ENCODE results near the gene SIGLEC12.
"Not testable (repeated sequence)": the region's sequence is repeated elsewhere in the genome, so short reads cannot be mapped to it uniquely, and the experiment has no call there.

Gene SIGLEC12

DNA sequence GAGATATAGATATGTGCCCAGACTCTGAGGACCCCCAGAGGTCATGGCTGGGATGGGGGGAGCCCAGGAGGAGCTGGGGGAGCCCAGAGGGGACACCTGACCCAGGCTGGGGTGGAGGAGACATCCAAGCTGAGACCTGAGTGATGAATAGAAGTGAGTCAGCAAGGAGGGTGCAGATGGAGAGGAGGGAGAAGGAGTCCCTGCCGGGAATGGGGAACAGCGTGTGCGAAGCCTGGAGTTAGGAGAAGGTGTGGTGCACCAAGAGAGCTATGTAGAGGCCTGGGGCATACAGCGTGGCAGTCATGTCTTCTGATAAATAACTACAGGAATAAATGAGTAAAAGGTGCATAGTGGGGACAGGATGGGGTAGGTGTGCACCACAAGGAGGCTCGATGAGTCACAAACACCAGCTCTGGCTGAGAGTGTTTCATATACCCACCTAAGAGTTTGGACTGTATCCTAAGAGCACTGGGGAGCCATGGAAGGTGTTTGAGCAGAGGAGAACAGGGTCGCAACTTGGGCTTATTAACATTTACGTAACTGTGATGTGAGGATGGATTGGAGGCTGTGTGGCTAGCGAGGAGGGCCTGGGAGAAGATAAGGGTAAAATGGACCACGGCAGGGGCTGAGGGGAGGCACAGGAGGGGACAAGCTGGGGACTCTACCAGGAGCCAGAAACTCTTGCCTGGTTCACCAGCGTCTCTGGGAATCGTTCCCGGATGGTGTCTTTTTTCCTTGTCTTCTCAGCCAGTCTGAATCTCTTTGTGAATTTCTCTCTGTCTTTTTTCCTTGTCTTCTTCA, 21.9 kb downstream of the SIGLEC12 start:
- peak; percentile 26 for DNase-seq

DNA sequence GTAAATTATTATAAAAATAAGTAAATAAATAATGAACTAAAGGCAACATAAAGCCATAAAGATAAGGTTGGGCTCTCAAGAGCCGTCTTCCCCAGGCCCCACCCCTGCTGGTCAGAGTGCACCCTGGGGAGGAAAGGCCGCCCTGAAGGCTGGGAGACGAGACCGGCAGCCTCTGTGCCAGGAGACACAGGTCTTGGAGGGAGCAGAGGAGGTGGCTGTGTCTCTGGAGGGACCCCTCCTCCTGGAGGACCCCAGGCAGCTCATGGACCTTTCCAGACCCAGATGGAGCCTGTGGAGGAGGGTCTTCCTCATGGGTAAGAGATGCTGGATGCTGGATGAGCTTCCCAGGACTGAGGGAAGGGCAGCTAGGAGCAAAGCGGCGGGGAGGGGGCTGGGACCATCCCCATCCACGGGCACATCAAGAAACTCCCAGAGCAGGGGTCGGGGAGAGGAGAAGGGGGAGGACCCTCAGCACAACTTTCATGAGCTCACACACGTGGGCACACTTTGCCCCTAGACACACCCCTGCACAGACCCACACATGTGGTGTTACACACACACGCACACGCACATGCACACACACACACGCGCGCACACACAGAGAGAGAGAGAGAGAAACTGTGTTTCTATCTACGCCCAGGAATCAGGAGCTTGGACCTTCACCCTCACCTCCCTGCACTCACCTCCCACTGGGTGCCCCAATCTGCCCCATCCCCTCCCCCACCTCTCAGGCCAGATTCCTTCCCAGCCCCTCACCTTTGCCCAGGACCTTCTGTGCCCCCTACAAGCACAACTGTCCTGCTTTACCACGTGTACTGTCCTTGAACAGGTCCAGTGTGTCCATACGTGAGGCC, 23.0 kb downstream of the SIGLEC12 start, which contains the start of gene CEACAM18:
CEACAM18 (plus strand) TSS at position 159 of the 854 bp plus-strand sequence.
- DNase-seq: no peak

DNA sequence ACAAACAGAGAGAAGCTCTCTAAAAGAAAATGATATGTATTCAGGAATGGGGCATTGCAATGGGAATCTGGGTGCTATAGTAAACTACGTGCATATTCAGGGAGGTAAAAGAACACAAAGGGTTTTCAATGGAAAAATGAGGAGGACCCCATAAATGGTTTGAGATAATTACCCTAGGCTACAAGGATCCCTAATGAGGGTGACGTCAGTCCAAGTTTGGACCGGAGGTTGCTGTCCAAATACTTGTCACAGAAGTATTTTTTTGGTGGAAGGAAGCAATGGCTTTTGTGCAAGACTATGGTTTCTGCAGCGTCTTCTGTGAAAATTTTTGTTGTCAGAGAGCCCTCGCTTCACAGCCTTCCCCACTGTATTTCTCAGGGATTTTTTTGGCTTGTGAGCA, 24.3 kb downstream of the SIGLEC12 start:
- no peak for DNase-seq

DNA sequence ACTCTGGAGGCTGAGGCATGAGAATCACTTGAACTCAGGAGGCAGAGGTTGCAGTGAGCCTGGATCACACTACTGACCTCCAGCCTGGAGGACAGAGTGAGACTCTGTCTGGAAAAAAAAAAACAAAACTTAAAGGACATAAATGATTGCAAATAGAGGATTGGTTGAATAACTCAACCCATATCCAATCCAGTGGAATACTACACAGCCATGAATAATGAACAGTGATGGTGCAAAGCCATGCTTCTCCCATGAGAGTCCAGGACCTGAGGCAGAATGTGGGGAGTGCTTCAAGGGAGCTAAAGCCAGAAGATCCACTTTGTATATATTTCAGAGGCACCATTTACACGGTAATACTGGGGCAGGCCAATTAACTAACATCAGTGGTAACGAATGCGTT, 25.4 kb downstream of the SIGLEC12 start:
- no peak for DNase-seq

DNA sequence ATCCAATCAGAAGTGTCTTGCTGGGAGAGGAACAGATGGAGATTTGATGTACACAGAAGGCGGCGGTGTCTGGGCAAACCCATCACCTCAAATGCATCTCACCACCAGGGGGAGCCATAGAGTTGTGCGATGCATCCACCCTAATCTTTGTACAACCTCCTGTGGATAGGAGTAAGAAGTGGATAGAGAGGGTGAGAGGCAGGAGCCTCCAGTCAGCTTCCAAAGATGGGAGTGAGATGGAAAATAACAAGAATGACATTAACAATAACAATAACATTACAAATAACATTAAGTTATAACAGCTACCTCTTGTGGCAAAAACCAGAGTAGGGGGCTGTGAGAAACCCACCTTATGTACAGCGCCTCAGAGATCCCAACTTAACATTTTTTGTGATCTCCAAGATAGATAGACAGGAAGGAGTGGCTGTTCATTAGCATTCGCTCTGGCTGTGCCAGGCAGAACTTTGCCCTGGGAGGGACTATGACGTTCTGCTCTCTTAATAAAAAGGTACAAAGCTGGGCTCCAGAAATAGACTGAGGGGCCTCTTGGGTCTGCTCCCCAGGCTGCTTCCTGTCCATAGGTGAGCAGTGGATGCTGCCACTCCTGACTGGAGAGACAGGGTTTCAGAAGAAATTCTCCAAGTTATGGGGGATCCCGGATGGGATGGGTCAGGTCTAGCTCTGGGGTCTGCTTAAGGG, 28.4 kb downstream of the SIGLEC12 start:
- DNase-seq: peak; percentile 83

DNA sequence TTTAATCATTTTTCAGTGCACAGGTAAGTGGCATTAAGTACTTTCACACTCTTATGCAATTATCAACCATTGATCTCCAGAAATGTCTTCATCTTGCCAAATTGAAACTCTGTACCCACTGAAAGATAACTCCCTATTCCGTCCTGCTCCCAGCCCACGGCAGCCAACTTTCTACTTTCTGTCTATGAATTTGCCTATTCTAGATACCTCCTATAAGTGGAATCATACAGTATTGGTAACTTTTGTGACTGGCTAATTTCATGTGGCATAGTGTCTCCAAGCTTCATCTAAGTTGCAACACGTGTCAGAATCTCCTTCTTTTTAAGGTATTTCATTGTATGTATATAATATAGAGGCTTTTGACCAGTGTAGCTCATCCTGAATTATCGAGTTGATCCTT, 29.0 kb downstream of the SIGLEC12 start:
- no peak for DNase-seq

DNA sequence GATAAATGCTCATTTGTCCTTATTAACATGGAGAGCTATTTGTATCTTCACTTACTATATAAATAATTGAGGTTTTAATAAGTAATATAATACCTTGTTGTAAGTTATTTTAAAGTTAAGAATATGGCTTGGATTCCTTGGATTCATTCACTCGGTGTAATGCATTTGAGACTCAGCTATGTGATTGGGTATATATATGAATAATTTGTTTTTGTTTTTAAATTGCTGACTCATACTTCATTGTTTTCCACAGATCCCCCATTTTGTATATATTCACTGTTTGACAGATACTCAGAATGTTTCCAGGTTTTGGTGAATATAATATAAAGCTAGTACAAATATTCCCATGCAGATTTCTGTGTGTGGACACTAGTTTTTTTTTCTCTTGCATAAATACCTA, 30.1 kb downstream of the SIGLEC12 start:
- no peak for DNase-seq

DNA sequence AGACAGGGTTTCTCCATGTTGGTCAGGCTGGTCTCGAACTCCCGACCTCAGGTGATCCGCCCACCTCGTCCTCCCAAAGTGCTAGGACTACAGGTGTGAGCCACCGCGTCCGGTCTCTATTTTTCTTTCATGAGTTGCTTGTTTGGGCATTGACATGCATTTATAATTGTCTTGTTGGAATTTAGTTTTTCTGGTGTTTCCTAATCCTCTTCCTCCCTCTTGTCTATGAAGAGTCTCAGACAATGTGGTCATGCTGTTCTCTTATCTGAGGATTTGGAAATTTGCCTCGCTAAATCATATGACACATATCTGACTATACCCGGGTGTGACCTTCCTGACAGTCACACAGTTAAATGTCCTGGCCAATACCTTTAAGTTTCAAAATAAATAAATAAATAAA, 30.6 kb downstream of the SIGLEC12 start:
- DNase-seq: no peak

DNA sequence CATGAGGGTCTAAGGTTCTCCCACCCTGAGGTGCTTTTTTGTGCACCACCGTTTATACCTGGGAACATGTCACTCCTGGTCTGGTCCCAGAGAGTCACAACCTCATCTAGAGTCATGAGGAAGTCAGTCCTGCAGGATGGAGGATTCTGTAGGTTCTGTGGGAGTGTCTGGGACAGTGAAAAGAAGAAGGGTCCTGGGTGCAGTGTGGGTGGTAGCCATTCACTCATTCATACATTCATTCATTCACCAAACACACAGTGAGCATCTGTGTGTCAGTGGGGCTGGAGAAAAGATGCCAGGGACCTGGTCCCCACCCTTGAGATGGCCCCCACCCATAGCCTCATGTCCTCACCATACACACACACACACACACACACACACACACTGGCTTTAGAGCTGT, 32.0 kb downstream of the SIGLEC12 start:
- no peak for DNase-seq

DNA sequence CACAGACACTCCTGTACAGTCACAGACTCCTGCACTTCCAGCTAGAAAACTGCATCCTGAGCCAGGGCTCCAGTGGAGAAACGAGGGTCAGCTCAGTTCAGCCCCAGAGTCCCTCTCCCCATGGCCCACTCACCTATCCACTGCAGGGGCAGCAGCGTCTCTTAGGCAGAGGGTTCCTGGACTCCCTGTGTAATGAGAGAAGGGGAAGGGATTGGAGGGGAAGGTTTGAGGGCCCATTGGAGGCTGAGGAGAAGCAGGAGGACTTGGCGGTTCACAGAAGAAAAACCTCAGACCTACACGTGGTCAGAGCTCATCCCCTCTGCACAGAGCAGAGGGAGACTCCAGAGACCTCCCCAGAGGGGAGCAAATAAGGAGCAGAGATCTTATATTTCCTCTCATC, 32.4 kb downstream of the SIGLEC12 start:
- no peak for DNase-seq

DNA sequence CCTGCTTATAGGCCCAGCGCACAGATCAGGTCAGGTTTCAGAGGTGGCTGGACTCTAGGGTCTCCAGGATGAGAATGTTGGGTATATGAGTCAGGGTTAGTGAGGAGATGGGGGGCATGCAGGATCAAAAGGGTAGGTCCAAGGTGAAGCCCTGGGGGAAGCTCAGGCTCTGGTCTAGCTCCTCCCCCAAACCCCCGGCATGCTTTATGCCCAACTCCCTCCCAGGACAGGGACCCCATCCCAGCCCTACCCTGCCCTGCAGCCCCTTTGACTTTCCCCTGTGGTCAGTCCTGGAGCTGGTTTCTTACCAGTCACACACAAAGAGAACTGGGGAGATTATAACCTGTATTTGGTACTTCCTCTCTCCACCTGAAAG, 33.1 kb downstream of the SIGLEC12 start:
- no peak for DNase-seq

DNA sequence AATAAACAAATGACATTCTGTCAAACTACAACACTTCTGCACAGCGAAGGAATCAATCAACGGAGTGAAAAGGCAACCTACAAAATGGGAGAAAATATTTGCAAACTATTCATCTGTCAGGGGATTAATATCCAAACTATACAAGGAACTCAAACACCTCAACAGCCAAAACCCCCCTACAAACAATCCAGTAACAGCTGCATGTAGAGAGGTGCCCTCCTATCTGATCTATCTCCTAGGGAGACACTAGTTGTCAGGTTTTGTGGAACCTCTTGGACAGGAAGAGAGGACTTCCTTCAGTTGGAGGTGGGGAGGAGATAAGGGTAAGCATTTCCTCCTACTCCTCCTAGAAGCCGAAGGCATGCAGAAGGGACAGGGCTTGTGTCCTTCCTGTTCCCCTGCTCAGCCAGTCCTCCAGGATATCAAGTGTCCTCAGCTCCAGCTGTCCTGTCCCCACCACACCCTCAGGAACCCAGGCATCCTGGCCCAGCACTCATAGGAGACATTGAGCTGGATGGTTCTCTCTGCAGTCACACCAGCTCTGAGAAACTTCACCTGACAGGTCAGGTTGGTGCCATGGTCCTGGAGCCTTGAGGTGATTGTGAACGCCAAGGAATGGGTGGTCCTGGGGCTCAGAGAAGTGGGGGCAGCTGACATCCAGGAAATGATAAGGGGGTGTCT, 33.6 kb downstream of the SIGLEC12 start:
- DNase-seq: no peak

DNA sequence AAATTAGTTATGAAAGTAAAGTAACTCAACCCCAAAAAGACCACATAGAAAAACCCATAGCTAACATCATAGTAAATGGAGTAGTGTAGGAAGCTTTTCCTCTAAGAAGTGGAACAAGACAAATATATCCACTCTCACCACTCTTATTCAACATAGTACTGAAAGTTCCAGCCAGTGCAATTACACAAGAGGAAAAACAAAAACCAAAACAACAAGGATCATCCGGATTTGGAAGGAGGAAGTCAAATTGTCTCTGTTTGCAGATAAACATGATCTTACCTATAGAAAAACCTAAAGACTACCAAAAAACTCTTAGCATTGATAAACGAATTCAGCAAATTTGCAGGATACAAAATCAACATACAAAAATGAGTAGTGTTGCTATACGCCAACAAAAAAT, 34.9 kb downstream of the SIGLEC12 start:
- DNase-seq: no peak

DNA sequence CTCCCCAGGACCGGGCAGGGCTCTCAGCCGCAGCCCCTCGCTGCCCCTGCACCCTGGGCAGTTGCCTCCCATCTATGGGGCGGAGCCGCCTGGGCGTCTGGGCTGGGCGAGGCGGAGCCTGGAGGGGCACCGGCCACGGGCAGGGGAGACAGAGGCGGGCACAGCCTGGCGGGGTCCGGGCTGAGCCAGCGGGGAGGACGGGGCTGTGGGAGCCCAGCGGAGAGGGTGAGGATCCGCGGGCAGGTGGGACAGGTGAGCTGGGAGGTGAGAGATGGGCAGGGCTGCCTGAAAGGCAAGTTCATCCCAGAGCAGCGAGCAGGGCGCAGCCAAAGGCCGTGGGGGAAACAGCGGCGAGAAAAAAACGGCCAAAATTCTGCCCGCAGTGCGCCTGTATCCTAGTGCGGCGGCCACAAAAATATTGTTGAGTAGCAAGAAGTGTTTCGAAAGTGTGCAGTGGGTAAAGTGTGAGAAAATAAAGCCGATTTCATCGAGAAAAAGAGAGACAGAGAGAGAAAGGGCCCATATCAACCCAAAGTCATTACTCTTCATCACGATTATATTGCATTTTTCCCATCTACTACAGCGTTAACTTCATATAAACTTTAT, 37.5 kb downstream of the SIGLEC12 start:
- not testable (repeated sequence) for DNase-seq

DNA sequence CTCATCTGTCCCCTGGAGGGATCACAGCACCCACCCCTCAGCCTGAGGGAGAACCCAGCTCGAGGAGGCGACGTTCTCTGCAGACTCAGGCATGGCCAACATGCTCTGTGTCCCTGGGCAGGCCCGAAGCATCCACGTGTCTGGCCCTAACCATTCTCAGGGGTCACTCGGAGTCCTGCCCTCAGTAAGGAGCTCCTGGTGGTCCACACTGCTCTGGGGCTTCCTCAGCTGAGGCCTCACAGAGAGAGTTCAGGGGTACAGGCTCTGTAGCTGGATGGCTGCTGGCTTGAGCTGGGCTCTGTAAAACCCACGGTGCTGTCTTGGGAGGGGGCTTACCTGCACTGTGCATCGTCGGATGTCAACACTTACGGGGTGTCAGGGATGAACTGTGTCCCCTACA, 38.9 kb downstream of the SIGLEC12 start:
- DNase-seq: no peak

DNA sequence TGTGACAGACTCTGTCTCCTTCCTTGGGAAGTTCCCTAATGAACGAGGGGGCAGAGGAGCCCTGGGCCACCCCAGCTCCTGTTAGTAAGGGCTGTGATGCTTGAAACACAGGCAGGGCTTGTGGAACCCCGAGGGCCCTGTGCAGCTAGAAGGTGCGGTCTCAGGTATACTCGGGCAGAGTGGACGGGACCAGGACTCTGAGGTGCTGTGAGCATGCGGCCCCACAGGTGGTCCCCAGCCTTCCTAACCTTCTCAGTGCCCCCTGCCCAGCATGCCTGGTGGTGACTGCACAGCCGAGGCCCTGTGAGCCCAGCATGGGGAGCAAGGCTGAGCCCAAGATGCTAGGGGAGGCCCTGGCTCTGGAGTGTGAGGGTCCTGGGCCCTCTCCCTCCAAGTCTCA, 39.3 kb downstream of the SIGLEC12 start:
- DNase-seq: no peak

DNA sequence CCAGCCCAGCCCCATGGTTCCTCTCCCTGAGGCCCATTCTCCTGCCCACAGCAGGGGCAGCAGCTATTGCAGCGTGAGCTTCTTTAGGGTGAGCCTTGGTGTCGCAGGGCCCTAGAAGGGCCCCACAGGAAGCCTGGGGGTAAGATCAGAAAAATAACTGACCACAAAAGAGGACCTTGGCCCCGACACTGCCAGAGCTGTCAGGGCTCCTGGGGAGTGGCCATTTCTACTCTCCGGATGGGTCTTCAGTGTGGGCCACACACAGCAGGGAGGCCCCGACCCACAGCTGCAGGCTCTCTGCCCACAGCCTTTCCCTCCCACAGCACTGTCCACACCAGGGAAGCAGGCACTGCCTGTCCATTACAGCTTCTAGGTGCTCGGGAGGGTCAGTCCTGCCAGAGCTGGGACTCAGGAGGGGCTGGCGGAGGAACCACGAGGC, 39.9 kb downstream of the SIGLEC12 start:
- no peak for DNase-seq

DNA sequence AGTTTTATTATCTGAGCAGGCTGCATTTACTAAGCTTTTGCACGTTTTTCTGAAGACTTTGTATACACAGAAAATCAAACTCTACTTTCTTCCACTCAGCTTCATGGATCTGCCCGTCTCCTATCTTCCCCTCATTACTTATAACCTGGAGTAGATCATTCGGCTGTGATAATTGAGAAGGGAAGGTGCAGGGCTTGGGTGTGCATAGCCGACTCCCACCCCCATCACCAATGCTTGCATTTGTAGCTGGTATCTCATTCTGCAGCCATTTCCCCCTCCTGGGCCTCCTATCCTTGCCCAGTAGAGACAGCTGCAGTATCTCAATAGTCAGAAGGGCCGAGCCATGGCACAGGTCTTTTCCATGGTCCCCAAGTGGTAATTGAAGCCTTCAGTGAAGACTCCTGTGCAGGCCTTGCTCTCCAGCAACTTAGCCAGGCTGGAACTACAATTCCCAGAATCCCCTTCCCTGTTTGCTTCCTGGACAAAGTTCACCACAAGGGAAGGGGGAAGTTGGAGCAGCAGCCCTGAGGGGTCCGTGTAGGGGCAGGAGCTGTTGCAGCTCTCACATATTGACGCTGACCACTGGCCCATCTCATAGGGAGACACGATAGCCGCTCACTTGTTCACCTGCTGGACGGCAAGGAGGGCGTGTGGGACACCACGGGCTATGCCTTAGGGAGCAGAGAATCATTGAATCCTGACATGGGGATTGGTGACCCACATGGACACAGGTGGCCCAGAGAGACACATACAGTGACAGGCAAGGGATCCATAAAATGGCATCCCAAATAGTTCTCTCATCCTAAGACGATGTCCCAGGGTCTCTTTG, 41.2 kb downstream of the SIGLEC12 start:
- no peak for DNase-seq

DNA sequence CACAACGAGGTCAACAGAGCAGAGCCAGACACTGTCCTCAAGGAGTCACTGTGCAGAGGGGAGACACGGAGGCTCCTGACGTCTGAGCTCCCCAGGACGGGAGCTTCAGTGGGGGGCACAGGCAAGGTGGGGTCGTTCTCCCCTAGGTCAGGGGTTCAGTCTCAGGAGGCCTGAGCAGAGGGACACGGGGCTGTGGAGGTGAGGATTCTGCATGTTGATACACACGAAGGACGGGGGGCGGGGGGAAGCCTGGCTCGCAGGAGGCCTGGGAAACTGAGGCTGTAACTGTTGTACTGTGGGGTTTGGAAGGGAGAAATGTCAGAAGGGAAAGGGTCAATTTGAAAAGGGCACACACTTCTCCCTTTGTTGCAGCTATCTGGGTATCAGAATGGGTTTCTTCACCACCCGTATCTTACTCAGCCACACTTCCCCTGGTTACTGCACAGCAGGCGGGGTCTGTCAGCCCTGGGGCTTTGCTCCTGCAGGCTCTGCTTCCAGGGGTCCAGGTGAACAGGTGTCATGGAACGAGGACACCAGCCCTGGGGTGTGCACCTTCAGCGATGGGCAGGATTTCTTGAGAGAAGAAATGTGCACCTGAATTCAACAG, 42.6 kb downstream of the SIGLEC12 start:
- no peak for DNase-seq

DNA sequence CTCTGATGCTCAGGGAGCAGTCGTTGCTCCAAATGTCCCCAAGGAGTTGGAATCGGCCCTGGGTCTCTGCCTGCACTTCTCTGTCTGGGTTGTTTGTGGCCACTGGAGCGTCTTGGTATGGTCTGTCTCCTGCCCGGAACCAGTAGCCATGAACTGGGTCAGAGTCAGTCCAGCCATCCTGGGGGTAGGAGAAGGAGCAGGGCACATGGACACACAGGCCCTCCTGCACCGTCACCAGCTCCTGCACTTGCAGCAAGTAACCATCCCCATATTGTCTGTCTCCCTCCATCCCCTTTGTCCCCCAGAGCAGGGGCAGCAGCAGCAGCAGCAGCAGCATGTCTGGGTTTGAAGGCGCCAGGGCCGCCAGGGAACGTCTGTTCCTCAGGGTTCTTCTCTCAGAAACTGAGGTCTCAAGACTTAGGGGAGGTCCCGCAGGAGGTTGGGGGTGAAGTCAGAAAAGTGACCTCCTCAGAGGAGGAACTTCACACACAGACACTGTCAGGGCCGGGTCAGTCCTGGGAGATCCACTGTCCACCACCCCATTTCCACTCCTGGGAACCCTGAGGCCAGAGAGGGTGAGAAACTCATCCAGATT, 43.5 kb downstream of the SIGLEC12 start, which contains the start of gene SIGLEC8:
SIGLEC8 (minus strand) TSS at position 404 of the 595 bp plus-strand sequence; CDS start at position 337, 67 bp downstream.
- DNase-seq: no peak
